H54 (cell line): ENCODE measurements around the gene TTC39C.

Source experiments
- DNase-seq: peaks from one replicate; pipeline ENCODE4 v3.0.0; 2011; ENCODE audit warnings: low spot score, mixed read lengths; ENCODE audit not compliant: insufficient read length
- FAIRE-seq: peaks from 3 replicates; lab custom pipeline; 2011; peaks lifted over from hg19 to GRCh38; lab: Jason Lieb, UNC
- POLR2A ChIP-seq: IDR thresholded peaks from 2 replicates; pipeline ENCODE4 v1.6.1; 2011; ENCODE audit warnings: low read depth, mild to moderate bottlenecking, low read length

The TTC39C gene

DNA sequence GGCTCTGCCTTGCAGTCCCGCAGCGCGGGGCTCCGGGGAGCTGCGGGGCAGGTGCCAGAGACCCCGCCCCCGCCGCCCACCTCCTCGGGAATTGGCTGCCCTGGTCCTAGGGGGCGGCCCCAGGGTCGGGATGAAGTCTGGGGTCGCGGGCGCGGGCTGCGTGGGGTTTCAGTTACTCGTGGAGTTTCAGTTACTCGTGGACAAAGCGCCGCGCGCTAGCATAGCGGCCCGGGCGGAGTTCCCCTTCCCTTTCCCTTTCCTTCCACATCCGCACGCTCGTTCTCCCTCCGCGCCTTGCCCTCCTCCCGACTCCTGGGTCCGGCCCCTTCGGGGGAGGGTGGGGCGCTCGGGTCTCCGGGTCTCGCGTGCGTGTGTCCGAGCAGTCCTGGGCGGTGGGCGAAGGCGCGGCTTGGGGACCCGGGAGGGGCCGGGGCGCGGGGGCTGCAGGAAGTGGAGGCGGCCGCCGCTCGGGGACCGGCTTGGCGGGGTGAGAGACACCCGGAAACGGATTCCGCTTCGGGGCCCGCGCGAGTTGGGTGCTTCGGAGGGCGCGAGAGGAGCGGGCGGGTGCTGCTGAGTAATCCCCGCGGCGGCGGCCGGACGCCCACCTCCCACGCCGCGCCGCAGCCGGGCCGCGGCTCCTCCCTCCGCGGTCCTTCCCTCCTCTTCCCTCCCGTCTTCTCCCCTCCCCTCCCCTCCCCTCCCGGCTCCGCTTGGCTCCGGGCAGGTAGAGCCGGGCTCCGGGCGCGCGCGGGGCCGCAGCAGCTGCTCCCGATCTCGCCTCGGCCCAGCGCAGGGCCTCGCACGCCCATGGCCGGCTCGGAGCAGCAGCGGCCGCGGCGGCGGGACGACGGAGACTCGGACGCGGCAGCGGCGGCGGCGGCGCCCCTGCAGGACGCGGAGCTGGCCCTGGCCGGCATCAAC is at the start of gene TTC39C:
TSS of gene TTC39C (plus strand) at position 693 of the 924 bp plus-strand sequence. CDS start at position 811, 118 bp downstream.
- TF ChIP-seq POLR2A, result peak; percentile 25; the same call in 1 of the 2 replicates
- DNase-seq, result peak; percentile 52
- FAIRE-seq, result no peak

DNA sequence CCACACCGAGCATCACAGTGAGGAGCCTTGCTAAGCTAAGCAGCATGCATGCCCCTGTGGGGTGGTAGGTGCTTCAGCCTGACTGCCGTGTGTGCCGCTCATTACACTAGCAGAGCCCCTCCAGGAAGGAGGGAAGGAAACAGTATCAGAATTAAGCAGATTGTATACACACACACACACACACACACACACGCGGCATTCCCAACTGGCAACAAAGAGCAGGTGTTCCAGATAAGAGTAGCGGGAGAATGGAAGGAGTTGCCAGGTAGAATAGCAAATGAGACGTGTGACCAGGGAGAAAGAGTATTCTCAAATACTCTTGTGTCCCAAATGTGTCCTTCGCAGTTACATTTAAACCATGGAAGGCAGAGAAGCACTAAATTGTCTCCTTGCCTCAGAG is 47.6 kb upstream of the TTC39C start:
- no peak for DNase-seq
- no peak for FAIRE-seq
- no peak for TF ChIP-seq POLR2A

DNA sequence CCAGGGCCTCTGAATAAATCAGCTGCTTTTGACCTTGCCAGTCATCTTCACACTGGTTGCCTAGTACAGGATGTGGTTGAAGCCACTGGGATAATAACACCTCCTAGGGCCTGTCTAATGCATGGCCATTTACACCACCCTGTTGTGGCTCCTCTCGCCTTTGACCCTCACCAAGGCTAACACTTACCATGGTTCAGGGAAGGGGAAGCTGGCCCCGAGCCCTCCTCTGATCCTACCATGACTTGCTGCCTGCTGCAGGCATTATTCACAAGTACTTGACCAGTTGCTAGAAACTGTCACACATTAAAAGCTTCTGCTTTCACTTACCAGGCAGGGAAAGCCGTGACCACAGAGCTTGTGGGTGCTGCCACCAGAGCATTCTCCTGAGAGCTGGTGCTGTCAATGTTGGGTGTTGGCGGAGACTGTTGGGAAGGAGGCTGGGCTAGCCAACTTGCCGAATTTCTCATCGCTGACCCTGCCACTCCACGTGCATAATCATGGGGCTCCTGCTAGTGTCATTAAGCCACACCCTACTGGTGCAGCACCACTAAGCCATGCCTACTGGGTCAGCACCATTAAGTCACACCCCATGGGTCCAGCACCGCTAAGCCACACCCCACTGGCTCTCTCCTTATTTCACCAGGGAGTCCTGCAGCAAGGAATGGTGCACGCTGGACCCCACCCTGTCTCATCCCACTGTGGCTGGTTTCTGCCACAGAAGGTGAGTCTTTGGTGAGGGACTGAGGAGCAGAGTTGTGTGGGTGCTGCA is 47.0 kb upstream of the TTC39C start:
- TF ChIP-seq POLR2A, result no peak
- no peak for DNase-seq
- no peak for FAIRE-seq

- DNase-seq (no peak), FAIRE-seq (no peak)
- no peak for TF ChIP-seq POLR2A
Measured at GRCh38 chr18:23968638-23969604, 45.6 kb upstream of the TTC39C start.

- FAIRE-seq (no peak), DNase-seq (no peak)
- TF ChIP-seq POLR2A, result no peak
Measured at GRCh38 chr18:23969664-23970063, 44.9 kb upstream of the TTC39C start.

GRCh38 chr18:23970161-23971096 is 44.1 kb upstream of the TTC39C start:
- TF ChIP-seq POLR2A, result no peak

DNA sequence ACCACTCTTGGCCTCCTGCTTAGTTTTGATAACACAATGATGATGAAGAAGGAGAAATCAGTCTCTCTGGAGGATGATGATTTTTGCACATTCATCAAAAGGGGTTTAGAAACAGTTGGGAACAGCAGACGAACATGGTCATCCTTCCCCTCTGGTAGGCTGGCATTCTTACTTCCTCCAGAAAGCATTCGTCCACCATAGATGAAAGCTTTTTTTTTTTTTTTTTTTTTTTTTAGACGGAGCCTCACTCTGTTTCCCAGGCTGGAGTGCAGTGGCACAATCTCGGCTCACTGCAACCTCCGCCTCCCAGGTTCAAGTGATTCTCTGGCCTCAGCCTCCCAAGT is 43.5 kb upstream of the TTC39C start:
- no peak for TF ChIP-seq POLR2A
- FAIRE-seq, result no peak
- DNase-seq, result no peak

More at GRCh38 chr18:23970161-23971096, 44.1 kb upstream of the TTC39C start:
- FAIRE-seq (no peak), DNase-seq (no peak)

- FAIRE-seq, result no peak
- no peak for TF ChIP-seq POLR2A
- DNase-seq, result no peak
Measured at GRCh38 chr18:23971666-23972230, 42.8 kb upstream of the TTC39C start.

DNA sequence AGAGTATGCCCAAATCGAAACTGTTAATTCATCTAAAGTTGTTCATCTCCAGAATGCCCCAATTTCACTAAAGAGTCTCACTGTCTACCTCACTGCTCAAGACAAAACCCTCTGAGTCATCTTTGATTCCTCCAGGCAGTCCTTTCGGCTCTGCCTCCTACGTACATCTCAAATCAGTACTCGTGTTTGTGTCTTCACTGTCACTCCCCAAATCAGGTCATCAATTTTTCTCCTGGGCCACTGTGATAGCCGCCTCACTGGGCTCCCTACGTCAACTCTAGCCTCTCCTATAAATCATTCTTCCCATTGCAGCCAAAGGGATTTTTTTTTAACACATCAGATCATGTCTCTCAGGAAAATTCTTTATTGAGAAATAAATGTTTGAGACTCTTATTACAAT is 42.1 kb upstream of the TTC39C start:
- DNase-seq (no peak), FAIRE-seq (no peak)
- no peak for TF ChIP-seq POLR2A

DNA sequence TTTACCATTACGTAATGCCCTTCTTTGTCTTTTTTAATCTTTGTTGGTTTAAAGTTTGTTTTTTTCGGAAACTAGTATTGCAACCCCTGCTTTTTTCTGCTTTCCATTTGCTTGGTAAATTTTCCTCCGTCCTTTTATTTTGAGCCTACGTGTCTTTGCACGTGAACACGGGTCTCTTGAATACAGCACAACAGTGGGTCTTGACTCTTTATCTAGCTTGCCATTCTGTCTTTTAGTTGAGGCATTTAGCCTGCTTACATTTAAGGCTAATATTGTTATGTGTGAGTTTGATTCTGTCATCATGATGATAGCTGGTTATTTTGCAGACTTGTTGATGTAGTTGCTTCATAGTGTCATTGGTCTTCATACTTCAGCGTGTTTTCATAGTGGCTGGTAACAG is 37.5 kb upstream of the TTC39C start:
- FAIRE-seq (no peak), DNase-seq (no peak)
- TF ChIP-seq POLR2A, result no peak

- DNase-seq (no peak), FAIRE-seq (no peak)
- TF ChIP-seq POLR2A, result no peak
Measured at GRCh38 chr18:23977719-23978483, 36.7 kb upstream of the TTC39C start.
